HEK293 (cell line): Measurements from ENCODE around the gene ADSS1.

Source experiments
- CTCF ChIA-PET: fragments of 350-600 bp; formaldehyde crosslinking; extraction: SDS; loops from one replicate; lab custom pipeline; 2021; ENCODE audit warnings: antibody characterized with exemption; lab: Yijun Ruan, JAX
- POLR2A ChIA-PET: fragments of 300-600 bp; formaldehyde crosslinking; extraction: SDS; loops from one replicate; lab custom pipeline; 2020; ENCODE audit warnings: antibody characterized with exemption, inconsistent platforms; lab: Yijun Ruan, JAX
- H3K27ac ChIP-seq: fragments of 200-500 bp; sonication (Bioruptor generic); 2 replicates; pipeline ENCODE4 v1.5.1; 2014; ENCODE audit warnings: low read depth, low read length, control low read depth, inconsistent platforms; ENCODE audit errors: extremely low read depth
- H3K36me3 ChIP-seq, 2 experiments: fragments of 200-500 bp in 1 of 2; sonication (Bioruptor generic) in 1 of 2; 1 replicate in 1 of 2; 2 replicates in 1 of 2; pipeline ENCODE4 v1.5.1; 2014 to 2017; ENCODE audit warnings: inconsistent platforms in 2 of 2, low read length in 2 of 2; ENCODE audit not compliant: control insufficient read depth in 2 of 2, insufficient read depth in 1 of 2
- H3K4me1 ChIP-seq: fragments of 200-500 bp; sonication (Bioruptor generic); 2 replicates; pipeline ENCODE4 v1.5.1; 2014; ENCODE audit warnings: mild to moderate bottlenecking, low read length, inconsistent platforms; ENCODE audit not compliant: control insufficient read depth, insufficient read depth
- H3K4me3 ChIP-seq: 2 replicates; pipeline ENCODE4 v1.5.1; 2011; ENCODE audit warnings: low read depth, mild to moderate bottlenecking, control low read depth, low read length, moderate library complexity
- H3K9me3 ChIP-seq: fragments of 200-500 bp; sonication (Bioruptor generic); 2 replicates; pipeline ENCODE4 v1.5.1; 2014; ENCODE audit warnings: low read depth, low read length, inconsistent platforms; ENCODE audit not compliant: control insufficient read depth, insufficient read depth
- EGR2 ChIP-seq: fragments of 450-650 bp; formaldehyde crosslinking; IDR thresholded peaks from 2 replicates; pipeline ENCODE4 v1.5.1; 2016; ENCODE audit warnings: low read depth, missing biosample characterization, missing genetic modification characterization
- GLIS2 ChIP-seq: fragments of 450-650 bp; formaldehyde crosslinking; IDR thresholded peaks from 2 replicates; pipeline ENCODE4 v1.5.1; 2016; ENCODE audit warnings: missing biosample characterization, missing genetic modification characterization
- HOXC10 ChIP-seq: sonication (generic); formaldehyde crosslinking; IDR thresholded peaks from 2 replicates; pipeline ENCODE4 v1.8.1; 2023; ENCODE audit warnings: mild to moderate bottlenecking, missing genetic modification reagents
- SCRT1 ChIP-seq: fragments of 450-650 bp; formaldehyde crosslinking; IDR thresholded peaks from 2 replicates; pipeline ENCODE4 v1.5.1; 2016; ENCODE audit warnings: missing biosample characterization, missing genetic modification characterization, borderline replicate concordance
- SCRT2 ChIP-seq: fragments of 450-650 bp; formaldehyde crosslinking; IDR thresholded peaks from 2 replicates; pipeline ENCODE4 v1.5.1; 2016; ENCODE audit warnings: missing biosample characterization, missing genetic modification characterization
- WT1 ChIP-seq: fragments of 450-650 bp; formaldehyde crosslinking; IDR thresholded peaks from 2 replicates; pipeline ENCODE4 v1.5.1; 2016; ENCODE audit warnings: missing biosample characterization, missing genetic modification characterization
- ZBTB20 ChIP-seq: fragments of 450-650 bp; formaldehyde crosslinking; IDR thresholded peaks from 2 replicates; pipeline ENCODE4 v1.5.1; 2016; ENCODE audit warnings: missing biosample characterization, missing genetic modification characterization
- ZFHX2 ChIP-seq: fragments of 450-650 bp; formaldehyde crosslinking; conservative IDR thresholded peaks from 2 replicates; pipeline ENCODE4 v1.5.1; 2016; ENCODE audit warnings: missing biosample characterization, missing genetic modification characterization
- ZFP37 ChIP-seq: fragments of 450-650 bp; formaldehyde crosslinking; IDR thresholded peaks from 2 replicates; pipeline ENCODE4 v1.5.1; 2016; ENCODE audit warnings: missing biosample characterization, missing genetic modification characterization
- ZNF132 ChIP-seq: fragments of 450-650 bp; formaldehyde crosslinking; IDR thresholded peaks from 2 replicates; pipeline ENCODE4 v1.5.1; 2017; ENCODE audit warnings: missing biosample characterization, missing genetic modification characterization, borderline replicate concordance
- ZNF133 ChIP-seq: fragments of 450-650 bp; formaldehyde crosslinking; IDR thresholded peaks from 2 replicates; pipeline ENCODE4 v1.5.1; 2016; ENCODE audit warnings: missing biosample characterization, missing genetic modification characterization
- ZNF175 ChIP-seq: fragments of 450-650 bp; formaldehyde crosslinking; IDR thresholded peaks from 2 replicates; pipeline ENCODE4 v1.5.1; 2016; ENCODE audit warnings: missing biosample characterization, missing genetic modification characterization
- ZNF23 ChIP-seq: fragments of 450-650 bp; formaldehyde crosslinking; IDR thresholded peaks from 2 replicates; pipeline ENCODE4 v1.5.1; 2016; ENCODE audit warnings: missing biosample characterization, missing genetic modification characterization, borderline replicate concordance
- ZNF585B ChIP-seq: fragments of 450-650 bp; formaldehyde crosslinking; IDR thresholded peaks from 2 replicates; pipeline ENCODE4 v1.5.1; 2016; ENCODE audit warnings: missing biosample characterization, missing genetic modification characterization
- ZNF624 ChIP-seq: fragments of 450-650 bp; formaldehyde crosslinking; IDR thresholded peaks from 2 replicates; pipeline ENCODE4 v1.5.1; 2017; ENCODE audit warnings: missing biosample characterization, missing genetic modification characterization
- ZNF629 ChIP-seq: fragments of 450-650 bp; formaldehyde crosslinking; IDR thresholded peaks from 2 replicates; pipeline ENCODE4 v1.5.1; 2017; ENCODE audit warnings: missing biosample characterization, missing genetic modification characterization
- ZSCAN23 ChIP-seq: fragments of 450-650 bp; formaldehyde crosslinking; IDR thresholded peaks from 2 replicates; pipeline ENCODE4 v1.5.1; 2016; ENCODE audit warnings: missing biosample characterization, missing genetic modification characterization
- TF ChIP-seq, protein P1 (sequence below): sonication (generic); formaldehyde crosslinking; IDR thresholded peaks from 2 replicates; pipeline ENCODE4 v1.8.1; 2022; ENCODE audit warnings: mild to moderate bottlenecking, moderate library complexity, missing genetic modification reagents
- TF ChIP-seq, protein P2 (sequence below): fragments of 450-650 bp; formaldehyde crosslinking; IDR thresholded peaks from 2 replicates; pipeline ENCODE4 v1.5.1; 2016; ENCODE audit warnings: missing biosample characterization, missing genetic modification characterization
- TF ChIP-seq, protein P3 (sequence below): fragments of 450-650 bp; IDR thresholded peaks from 2 replicates; pipeline ENCODE4 v1.5.1; 2018; ENCODE audit warnings: missing biosample characterization, mild to moderate bottlenecking, missing genetic modification characterization
- TF ChIP-seq, protein P4 (sequence below): fragments of 450-650 bp; formaldehyde crosslinking; IDR thresholded peaks from 2 replicates; pipeline ENCODE4 v1.5.1; 2017; ENCODE audit warnings: missing biosample characterization, missing genetic modification characterization
- TF ChIP-seq, protein P5 (sequence below): fragments of 450-650 bp; formaldehyde crosslinking; IDR thresholded peaks from 2 replicates; pipeline ENCODE4 v1.5.1; 2017; ENCODE audit warnings: missing biosample characterization, missing genetic modification characterization

Gene ADSS1

DNA sequence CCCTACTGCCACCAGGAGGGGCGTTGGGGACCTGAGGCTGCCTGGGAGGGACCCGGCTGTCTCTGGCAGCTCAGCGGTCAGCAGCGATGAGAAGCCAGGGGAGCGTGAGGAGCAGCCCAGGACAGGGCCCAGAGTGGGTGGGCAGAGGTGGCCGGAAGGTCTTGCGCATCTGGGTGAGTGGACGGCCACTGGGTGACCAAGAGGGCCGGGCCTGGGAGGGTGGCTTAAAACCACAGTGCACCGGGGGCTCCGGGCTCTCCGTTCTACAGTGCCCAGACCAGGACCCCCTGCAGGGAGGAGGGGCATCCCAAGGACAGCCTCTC, 24.6 kb upstream of the ADSS1 start:
- peaks cover 0 to 48% of the 10 kb centered on the region in 2 experiments; a peak in 1 of 3 replicates for H3K36me3 ChIP-seq
- CTCF ChIA-PET: interaction anchor here (1.3 kb wide), 1 partner anchor 10 kb away, joined by 3 read pairs; no protein-coding TSS in a partner anchor
- H3K4me3 ChIP-seq: no peak overlapping the region
- no peaks in the 10 kb centered on the region for H3K4me1 ChIP-seq
- TF ChIP-seq ZNF133 (tag by site-specific recombination): no peak
- no peak for TF ChIP-seq ZNF132 (tag by site-specific recombination)
- TF ChIP-seq HOXC10: no peak
- TF ChIP-seq, protein P1, sequence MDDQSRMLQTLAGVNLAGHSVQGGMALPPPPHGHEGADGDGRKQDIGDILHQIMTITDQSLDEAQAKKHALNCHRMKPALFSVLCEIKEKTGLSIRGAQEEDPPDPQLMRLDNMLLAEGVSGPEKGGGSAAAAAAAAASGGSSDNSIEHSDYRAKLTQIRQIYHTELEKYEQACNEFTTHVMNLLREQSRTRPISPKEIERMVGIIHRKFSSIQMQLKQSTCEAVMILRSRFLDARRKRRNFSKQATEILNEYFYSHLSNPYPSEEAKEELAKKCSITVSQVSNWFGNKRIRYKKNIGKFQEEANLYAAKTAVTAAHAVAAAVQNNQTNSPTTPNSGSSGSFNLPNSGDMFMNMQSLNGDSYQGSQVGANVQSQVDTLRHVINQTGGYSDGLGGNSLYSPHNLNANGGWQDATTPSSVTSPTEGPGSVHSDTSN (CRISPR knock-in tag): no peak
- no peak for TF ChIP-seq ZSCAN23 (tag by site-specific recombination)
- TF ChIP-seq ZNF624 (tag by site-specific recombination): no peak
- TF ChIP-seq WT1 (tag by site-specific recombination): no peak
- no peak for TF ChIP-seq ZFP37 (tag by site-specific recombination)
- POLR2A ChIA-PET: no interaction called here
- H3K9me3 ChIP-seq: no peaks in the 10 kb centered on the region
- H3K27ac ChIP-seq: no peak overlapping the region

DNA sequence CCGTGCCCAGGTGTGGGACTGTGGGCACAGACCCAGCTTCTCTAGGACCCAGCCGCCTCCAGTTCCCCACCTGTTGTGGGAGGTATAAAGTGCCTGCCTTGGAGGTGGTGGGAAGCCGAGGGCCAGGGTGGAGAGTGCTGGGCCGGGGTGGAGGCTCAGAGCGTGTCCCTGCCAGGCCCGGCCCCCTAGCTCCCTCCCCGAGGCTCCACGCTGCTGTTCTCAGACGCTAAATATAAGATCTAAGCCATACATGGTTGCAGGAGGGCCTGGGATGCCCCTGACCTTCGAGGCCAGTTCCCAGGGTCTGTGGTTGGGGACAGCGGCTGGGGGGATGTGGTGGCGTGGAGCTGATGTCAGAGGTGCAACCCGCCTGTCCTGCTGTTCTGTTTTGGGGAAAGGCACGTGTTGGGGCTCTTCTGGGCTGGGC, 23.8 kb upstream of the ADSS1 start:
- ChIA-PET CTCF (interaction anchor here (1.3 kb wide), 1 partner anchor 9 kb away, joined by 3 read pairs; no protein-coding TSS in a partner anchor), POLR2A (no interaction called here)

DNA sequence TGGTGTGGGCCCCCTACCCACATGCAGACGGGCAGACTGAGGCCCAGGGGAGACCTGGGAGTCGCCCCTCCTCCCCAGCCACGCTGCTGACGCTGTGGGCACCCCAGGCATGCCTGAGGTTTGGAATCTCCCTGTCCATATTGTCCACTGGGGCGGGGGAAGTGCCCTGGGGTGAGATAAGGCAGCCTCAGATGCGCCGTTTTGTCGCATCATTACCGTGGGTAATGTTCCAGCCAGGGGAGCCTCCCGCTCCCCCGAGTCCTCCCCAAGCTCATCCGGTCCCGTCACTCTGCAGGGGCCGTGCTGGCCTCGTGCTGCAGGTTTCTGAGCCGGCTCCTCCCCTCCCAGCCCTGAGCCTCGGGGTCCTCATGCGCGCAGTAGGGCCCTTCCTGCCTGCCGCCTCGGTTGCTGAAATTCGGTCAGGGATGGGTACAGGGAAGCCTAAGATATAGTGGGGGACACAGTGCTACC, 23.2 kb upstream of the ADSS1 start:
- Histone ChIP-seq H3K36me3 (peaks cover 5 to 56% of the 10 kb centered on the region in 2 experiments; a peak in 2 of 3 replicates), H3K27ac (no peak overlapping the region)
- CTCF ChIA-PET: interaction anchor here (1.3 kb wide), 1 partner anchor 8 kb away, joined by 3 read pairs; no protein-coding TSS in a partner anchor
- TF ChIP-seq, protein P2, sequence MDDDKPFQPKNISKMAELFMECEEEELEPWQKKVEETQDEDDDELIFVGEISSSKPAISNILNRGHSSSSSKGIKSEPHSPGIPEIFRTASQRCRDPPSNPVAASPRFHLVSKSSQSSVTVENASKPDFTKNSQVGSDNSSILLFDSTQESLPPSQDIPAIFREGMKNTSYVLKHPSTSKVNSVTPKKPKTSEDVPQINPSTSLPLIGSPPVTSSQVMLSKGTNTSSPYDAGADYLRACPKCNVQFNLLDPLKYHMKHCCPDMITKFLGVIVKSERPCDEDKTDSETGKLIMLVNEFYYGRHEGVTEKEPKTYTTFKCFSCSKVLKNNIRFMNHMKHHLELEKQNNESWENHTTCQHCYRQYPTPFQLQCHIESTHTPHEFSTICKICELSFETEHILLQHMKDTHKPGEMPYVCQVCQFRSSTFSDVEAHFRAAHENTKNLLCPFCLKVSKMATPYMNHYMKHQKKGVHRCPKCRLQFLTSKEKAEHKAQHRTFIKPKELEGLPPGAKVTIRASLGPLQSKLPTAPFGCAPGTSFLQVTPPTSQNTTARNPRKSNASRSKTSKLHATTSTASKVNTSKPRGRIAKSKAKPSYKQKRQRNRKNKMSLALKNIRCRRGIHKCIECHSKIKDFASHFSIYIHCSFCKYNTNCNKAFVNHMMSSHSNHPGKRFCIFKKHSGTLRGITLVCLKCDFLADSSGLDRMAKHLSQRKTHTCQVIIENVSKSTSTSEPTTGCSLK (tag by site-specific recombination): no peak
- no peak for TF ChIP-seq ZBTB20
- TF ChIP-seq, protein P3, sequence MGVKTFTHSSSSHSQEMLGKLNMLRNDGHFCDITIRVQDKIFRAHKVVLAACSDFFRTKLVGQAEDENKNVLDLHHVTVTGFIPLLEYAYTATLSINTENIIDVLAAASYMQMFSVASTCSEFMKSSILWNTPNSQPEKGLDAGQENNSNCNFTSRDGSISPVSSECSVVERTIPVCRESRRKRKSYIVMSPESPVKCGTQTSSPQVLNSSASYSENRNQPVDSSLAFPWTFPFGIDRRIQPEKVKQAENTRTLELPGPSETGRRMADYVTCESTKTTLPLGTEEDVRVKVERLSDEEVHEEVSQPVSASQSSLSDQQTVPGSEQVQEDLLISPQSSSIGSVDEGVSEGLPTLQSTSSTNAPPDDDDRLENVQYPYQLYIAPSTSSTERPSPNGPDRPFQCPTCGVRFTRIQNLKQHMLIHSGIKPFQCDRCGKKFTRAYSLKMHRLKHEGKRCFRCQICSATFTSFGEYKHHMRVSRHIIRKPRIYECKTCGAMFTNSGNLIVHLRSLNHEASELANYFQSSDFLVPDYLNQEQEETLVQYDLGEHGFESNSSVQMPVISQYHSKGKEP: peak; percentile 37; the same call in 1 of the 2 replicates
- no peak for TF ChIP-seq ZNF23
- TF ChIP-seq, all 188 proteins: peak for 1
- Histone ChIP-seq H3K9me3 (no peaks in the 10 kb centered on the region), H3K4me1 (no peaks in the 10 kb centered on the region), H3K4me3 (no peak overlapping the region)
- POLR2A ChIA-PET: no interaction called here

More for the DNA sequence above, 23.8 kb upstream of the ADSS1 start:
- Histone ChIP-seq H3K36me3 (peaks cover 4 to 53% of the 10 kb centered on the region in 2 experiments; a peak in 2 of 3 replicates), H3K27ac (no peak overlapping the region), H3K4me1 (no peaks in the 10 kb centered on the region), H3K9me3 (no peaks in the 10 kb centered on the region), H3K4me3 (no peak overlapping the region)
- TF ChIP-seq EGR2 (tag by site-specific recombination) (peak; percentile 73), SCRT1 (tag by site-specific recombination) (peak; percentile 74; the same call in 1 of the 2 replicates), GLIS2 (tag by site-specific recombination) (no peak), ZNF629 (no peak), ZNF585B (tag by site-specific recombination) (no peak), ZNF175 (no peak), SCRT2 (peak; percentile 95), ZFHX2 (tag by site-specific recombination) (peak; percentile 72)
- TF ChIP-seq, protein P4, sequence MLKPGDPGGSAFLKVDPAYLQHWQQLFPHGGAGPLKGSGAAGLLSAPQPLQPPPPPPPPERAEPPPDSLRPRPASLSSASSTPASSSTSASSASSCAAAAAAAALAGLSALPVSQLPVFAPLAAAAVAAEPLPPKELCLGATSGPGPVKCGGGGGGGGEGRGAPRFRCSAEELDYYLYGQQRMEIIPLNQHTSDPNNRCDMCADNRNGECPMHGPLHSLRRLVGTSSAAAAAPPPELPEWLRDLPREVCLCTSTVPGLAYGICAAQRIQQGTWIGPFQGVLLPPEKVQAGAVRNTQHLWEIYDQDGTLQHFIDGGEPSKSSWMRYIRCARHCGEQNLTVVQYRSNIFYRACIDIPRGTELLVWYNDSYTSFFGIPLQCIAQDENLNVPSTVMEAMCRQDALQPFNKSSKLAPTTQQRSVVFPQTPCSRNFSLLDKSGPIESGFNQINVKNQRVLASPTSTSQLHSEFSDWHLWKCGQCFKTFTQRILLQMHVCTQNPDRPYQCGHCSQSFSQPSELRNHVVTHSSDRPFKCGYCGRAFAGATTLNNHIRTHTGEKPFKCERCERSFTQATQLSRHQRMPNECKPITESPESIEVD (tag by site-specific recombination): no peak
- TF ChIP-seq, protein P5, sequence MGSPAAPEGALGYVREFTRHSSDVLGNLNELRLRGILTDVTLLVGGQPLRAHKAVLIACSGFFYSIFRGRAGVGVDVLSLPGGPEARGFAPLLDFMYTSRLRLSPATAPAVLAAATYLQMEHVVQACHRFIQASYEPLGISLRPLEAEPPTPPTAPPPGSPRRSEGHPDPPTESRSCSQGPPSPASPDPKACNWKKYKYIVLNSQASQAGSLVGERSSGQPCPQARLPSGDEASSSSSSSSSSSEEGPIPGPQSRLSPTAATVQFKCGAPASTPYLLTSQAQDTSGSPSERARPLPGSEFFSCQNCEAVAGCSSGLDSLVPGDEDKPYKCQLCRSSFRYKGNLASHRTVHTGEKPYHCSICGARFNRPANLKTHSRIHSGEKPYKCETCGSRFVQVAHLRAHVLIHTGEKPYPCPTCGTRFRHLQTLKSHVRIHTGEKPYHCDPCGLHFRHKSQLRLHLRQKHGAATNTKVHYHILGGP (tag by site-specific recombination): no peak
